H9 (cell line): ENCODE data around the gene UBQLN2. TPM values are rescaled to one million over a fixed set of nuclear protein-coding genes. Genes with fewer than 3 reads are reported as not detected.

ENCODE experiments used
- DNase-seq: peaks from one replicate; pipeline ENCODE4 v3.0.0-alpha.2; 2017
- H2AFZ ChIP-seq: one replicate; pipeline ENCODE4 v1.6.1; 2013; ENCODE audit warnings: mild to moderate bottlenecking, low read length, control low read depth, moderate library complexity
- H2AK5ac ChIP-seq: 2 replicates; pipeline ENCODE4 v1.6.1; 2013; ENCODE audit warnings: low read length, control low read depth, mixed read lengths; ENCODE audit not compliant: insufficient read length
- H2BK120ac ChIP-seq: one replicate; pipeline ENCODE4 v1.6.1; 2013; ENCODE audit warnings: low read depth, mild to moderate bottlenecking, low read length, control low read depth, inconsistent platforms; ENCODE audit not compliant: poor library complexity, severe bottlenecking
- H2BK12ac ChIP-seq: 2 replicates; pipeline ENCODE4 v1.6.1; 2013; ENCODE audit warnings: low read length, control low read depth, mixed read lengths, low read depth; ENCODE audit not compliant: insufficient read length
- H2BK15ac ChIP-seq: 2 replicates; pipeline ENCODE4 v1.6.1; 2013; ENCODE audit warnings: low read depth, low read length, control low read depth
- H2BK20ac ChIP-seq: one replicate; pipeline ENCODE4 v1.6.1; 2013; ENCODE audit warnings: low read depth, mild to moderate bottlenecking, low read length, control low read depth, inconsistent platforms; ENCODE audit not compliant: poor library complexity, severe bottlenecking
- H2BK5ac ChIP-seq: 2 replicates; pipeline ENCODE4 v1.6.1; 2013; ENCODE audit warnings: low read length, control low read depth, mixed read lengths; ENCODE audit not compliant: insufficient read length
- H3K14ac ChIP-seq: 2 replicates; pipeline ENCODE4 v1.6.1; 2013; ENCODE audit warnings: low read length, control low read depth; ENCODE audit not compliant: insufficient read depth
- H3K18ac ChIP-seq: 2 replicates; pipeline ENCODE4 v1.6.1; 2013; ENCODE audit warnings: low read depth, mild to moderate bottlenecking, mixed read lengths, low read length, control low read depth; ENCODE audit not compliant: insufficient read length
- H3K23ac ChIP-seq: 2 replicates; pipeline ENCODE4 v1.6.1; 2013; ENCODE audit warnings: low read length, control low read depth, mixed read lengths, low read depth; ENCODE audit not compliant: insufficient read length
- H3K23me2 ChIP-seq: 2 replicates; pipeline ENCODE4 v1.6.1; 2013; ENCODE audit warnings: low read depth, mild to moderate bottlenecking, mixed read lengths, low read length, control low read depth; ENCODE audit not compliant: insufficient read length, poor library complexity, severe bottlenecking
- H3K27ac ChIP-seq: 2 replicates; pipeline ENCODE4 v1.5.1; 2013; ENCODE audit warnings: low read length, control low read depth, mixed read lengths, low read depth; ENCODE audit not compliant: insufficient read length
- H3K27me3 ChIP-seq: 2 replicates; pipeline ENCODE4 v1.6.1; 2013; ENCODE audit warnings: low read length, control low read depth, inconsistent platforms; ENCODE audit not compliant: insufficient read depth
- H3K4ac ChIP-seq: 2 replicates; pipeline ENCODE4 v1.6.1; 2013; ENCODE audit warnings: low read depth, mild to moderate bottlenecking, control low read depth, inconsistent platforms, low read length, moderate library complexity
- H3K4me1 ChIP-seq: 2 replicates; pipeline ENCODE4 v1.6.1; 2013; ENCODE audit warnings: low read length, control low read depth, inconsistent platforms; ENCODE audit not compliant: insufficient read depth
- H3K4me2 ChIP-seq: 2 replicates; pipeline ENCODE4 v1.6.1; 2013; ENCODE audit warnings: low read length, control low read depth, mixed read lengths; ENCODE audit not compliant: insufficient read length, insufficient read depth
- H3K56ac ChIP-seq: 2 replicates; pipeline ENCODE4 v1.6.1; 2013; ENCODE audit warnings: low read depth, mild to moderate bottlenecking, mixed read lengths, low read length, control low read depth; ENCODE audit not compliant: insufficient read length
- H3K79me1 ChIP-seq: 2 replicates; pipeline ENCODE4 v1.6.1; 2013; ENCODE audit warnings: low read depth, mild to moderate bottlenecking, moderate library complexity, low read length, control low read depth, inconsistent platforms; ENCODE audit not compliant: insufficient read depth, poor library complexity, severe bottlenecking
- H3K79me2 ChIP-seq: 2 replicates; pipeline ENCODE4 v1.6.1; 2013; ENCODE audit warnings: low read length, control low read depth, inconsistent platforms; ENCODE audit not compliant: insufficient read depth
- H3K9ac ChIP-seq: 2 replicates; pipeline ENCODE4 v1.6.1; 2013; ENCODE audit warnings: low read length, control low read depth, mixed read lengths; ENCODE audit not compliant: insufficient read length; ENCODE audit errors: extremely low read depth
- H3K9me3 ChIP-seq: one replicate; pipeline ENCODE4 v1.6.1; 2013; ENCODE audit warnings: low read depth, low read length, inconsistent platforms; ENCODE audit not compliant: control insufficient read depth
- H3T11ph ChIP-seq: one replicate; pipeline ENCODE4 v1.6.1; 2013; ENCODE audit warnings: mild to moderate bottlenecking, low read length, control low read depth, inconsistent platforms
- H4K20me1 ChIP-seq: one replicate; pipeline ENCODE4 v1.6.1; 2013; ENCODE audit not compliant: control insufficient read depth, insufficient read length, insufficient read depth
- H4K5ac ChIP-seq: 2 replicates; pipeline ENCODE4 v1.6.1; 2013; ENCODE audit warnings: low read depth, mild to moderate bottlenecking, mixed read lengths, low read length, control low read depth; ENCODE audit not compliant: insufficient read length
- H4K8ac ChIP-seq: replicated peaks from 2 replicates; pipeline ENCODE4 v1.6.1; 2013; ENCODE audit warnings: low read length, control low read depth, mixed read lengths, low read depth; ENCODE audit not compliant: insufficient read length
- H4K91ac ChIP-seq: 2 replicates; pipeline ENCODE4 v1.6.1; 2013; ENCODE audit warnings: low read depth, mild to moderate bottlenecking, moderate library complexity, mixed read lengths, low read length, control low read depth; ENCODE audit not compliant: insufficient read length
- H3K27ac Mint-ChIP-seq, 3 experiments: 2 replicates in 2 of 3; 3 replicates in 1 of 3; pipeline ENCODE4 v1.8.0; 2020 to 2021; ENCODE audit warnings: mixed read lengths in 3 of 3, mild to moderate bottlenecking in 1 of 3, moderate library complexity in 1 of 3
- H3K27me3 Mint-ChIP-seq: 2 replicates; pipeline ENCODE4 v1.8.0; 2021; ENCODE audit warnings: low read depth, mild to moderate bottlenecking, moderate library complexity, mixed read lengths
- H3K36me3 Mint-ChIP-seq, 3 experiments: 2 replicates in 2 of 3; 3 replicates in 1 of 3; pipeline ENCODE4 v1.8.0; 2020 to 2021; ENCODE audit warnings: low read depth in 3 of 3, mixed read lengths in 3 of 3; ENCODE audit not compliant: insufficient read depth in 1 of 3
- H3K4me1 Mint-ChIP-seq, 2 experiments: 2 replicates each; pipeline ENCODE4 v1.8.0; 2020; ENCODE audit warnings: mixed read lengths in 2 of 2
- H3K4me3 Mint-ChIP-seq, 2 experiments: 2 replicates in 1 of 2; 3 replicates in 1 of 2; pipeline ENCODE4 v1.8.0; 2020 to 2021; ENCODE audit warnings: mild to moderate bottlenecking in 2 of 2, mixed read lengths in 2 of 2, moderate library complexity in 1 of 2
- H3K9me3 Mint-ChIP-seq, 2 experiments: 2 replicates in 1 of 2; 3 replicates in 1 of 2; pipeline ENCODE4 v1.8.0; 2020; ENCODE audit warnings: mild to moderate bottlenecking in 2 of 2, mixed read lengths in 2 of 2, moderate library complexity in 1 of 2
- WGBS: extraction: QIAGEN DNeasy Blood & Tissue Kit; methylation state at CpG from one replicate; pipeline ENCODE4 v1.1.7; 2013; ENCODE audit warnings: missing lambda C conversion rate, low lambda C conversion rate, mixed read lengths; ENCODE audit not compliant: insufficient read length; ENCODE audit errors: extremely low coverage; 5-methylcytosine and 5-hydroxymethylcytosine counted together
- total RNA-seq: library from RNA; stranded (reverse); gene quantifications from 2 replicates; pipeline ENCODE4 v1.2.1, GENCODE V29; 2021
- TF ChIP-seq, protein P1 (sequence below): fragments of 200-600 bp; sonication (generic); conservative IDR thresholded peaks from 3 replicates; pipeline ENCODE4 v1.8.0; 2021; ENCODE audit warnings: antibody characterized with exemption, mild to moderate bottlenecking

UBQLN2 gene
- total RNA-seq, 1 experiment from 2014 or later, result 30.0 TPM

- Histone ChIP-seq H2BK5ac (no peak overlapping the region), H3K9ac (no peak overlapping the region), H4K5ac (no peak overlapping the region), H3K23me2 (no peaks in the 10 kb centered on the region), H2AFZ (no peak overlapping the region), H3K18ac (no peak overlapping the region), H3K79me1 (no peaks in the 10 kb centered on the region), H3K23ac (no peak overlapping the region), H3K56ac (no peak overlapping the region), H3K27ac (no peak overlapping the region), H3K14ac (no peak overlapping the region), H3T11ph (no peak overlapping the region), H3K27me3 (no peaks in the 10 kb centered on the region), H3K9me3 (peaks cover 9% of the 10 kb centered on the region), H2BK120ac (no peak overlapping the region), H2BK20ac (no peak overlapping the region), H4K91ac (no peak overlapping the region), H4K20me1 (no peaks in the 10 kb centered on the region), H2AK5ac (no peak overlapping the region), H3K4ac (no peak overlapping the region), H3K4me2 (no peak overlapping the region), H4K8ac (no peak overlapping the region), H3K79me2 (no peaks in the 10 kb centered on the region), H3K4me1 (no peaks in the 10 kb centered on the region), H2BK12ac (no peak overlapping the region), H2BK15ac (no peak overlapping the region)
- DNase-seq, result no peak
- TF ChIP-seq, protein P1, sequence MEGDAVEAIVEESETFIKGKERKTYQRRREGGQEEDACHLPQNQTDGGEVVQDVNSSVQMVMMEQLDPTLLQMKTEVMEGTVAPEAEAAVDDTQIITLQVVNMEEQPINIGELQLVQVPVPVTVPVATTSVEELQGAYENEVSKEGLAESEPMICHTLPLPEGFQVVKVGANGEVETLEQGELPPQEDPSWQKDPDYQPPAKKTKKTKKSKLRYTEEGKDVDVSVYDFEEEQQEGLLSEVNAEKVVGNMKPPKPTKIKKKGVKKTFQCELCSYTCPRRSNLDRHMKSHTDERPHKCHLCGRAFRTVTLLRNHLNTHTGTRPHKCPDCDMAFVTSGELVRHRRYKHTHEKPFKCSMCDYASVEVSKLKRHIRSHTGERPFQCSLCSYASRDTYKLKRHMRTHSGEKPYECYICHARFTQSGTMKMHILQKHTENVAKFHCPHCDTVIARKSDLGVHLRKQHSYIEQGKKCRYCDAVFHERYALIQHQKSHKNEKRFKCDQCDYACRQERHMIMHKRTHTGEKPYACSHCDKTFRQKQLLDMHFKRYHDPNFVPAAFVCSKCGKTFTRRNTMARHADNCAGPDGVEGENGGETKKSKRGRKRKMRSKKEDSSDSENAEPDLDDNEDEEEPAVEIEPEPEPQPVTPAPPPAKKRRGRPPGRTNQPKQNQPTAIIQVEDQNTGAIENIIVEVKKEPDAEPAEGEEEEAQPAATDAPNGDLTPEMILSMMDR, result no peak
- H3K4me1 Mint-ChIP-seq, result no peaks in the 10 kb centered on the region
- no CpG with 5 or more reads among the region's 1 CpG for WGBS
- H3K4me3 Mint-ChIP-seq, result no peak overlapping the region
- peaks cover 70 to 74% of the 10 kb centered on the region in 2 experiments for H3K9me3 Mint-ChIP-seq
- H3K27ac Mint-ChIP-seq, result no peak overlapping the region
- H3K36me3 Mint-ChIP-seq, result peaks cover 0 to 7% (median 6%) of the 10 kb centered on the region in 3 experiments; a peak in 4 of 7 replicates
- H3K27me3 Mint-ChIP-seq, result no peaks in the 10 kb centered on the region; the same call in none of the 2 replicates
Observed at GRCh38 chrX:56550667-56551066, 12.8 kb upstream of the UBQLN2 start.
